Measurements from ENCODE around the gene ALDH1L2.

- TF ChIP-seq CTCF (IDR thresholded peaks at IDR 0.05; ENCODE audit: insufficient read depth, low read depth, low read length) (no peak), EZH2 (IDR thresholded peaks at IDR 0.05; ENCODE audit: insufficient read depth, low read length) (no peak)
Measured at GRCh38 chr12:104985206-104985605, 99.1 kb downstream of the ALDH1L2 start.

Data from astrocyte (in vitro differentiated cells and primary cell).